Activated T-cell treated with anti-CD3 and anti-CD28 coated beads, Interleukin-2, amount 50 U/mL, for 72 hours (primary cell): ENCODE measurements around the gene RAPH1. TPM values are rescaled to one million over a fixed set of nuclear protein-coding genes. Genes with fewer than 3 reads are reported as not detected.

Experiments
- ATAC-seq, 2 donors: fragments of 150-1000 bp; cut with Tn5 transposase; replicated peaks in 1 of 2; 2 replicates each; pipeline ENCODE4 v1.10.0; 2021; ENCODE audit warnings: moderate library complexity in 2 of 2, mild to moderate bottlenecking in 1 of 2
- DNase-seq, 2 donors: peaks; one replicate each; pipeline ENCODE4 v3.0.0; 2021 to 2022; ENCODE audit warnings: mixed read lengths in 1 of 2
- H3K27ac Mint-ChIP-seq: one replicate; pipeline ENCODE4 v1.8.0; 2022; ENCODE audit warnings: mild to moderate bottlenecking, moderate library complexity, mixed read lengths
- H3K27me3 Mint-ChIP-seq: one replicate; pipeline ENCODE4 v1.8.0; 2022; ENCODE audit warnings: low read depth, mixed read lengths
- H3K36me3 Mint-ChIP-seq, 2 donors: one replicate each; pipeline ENCODE4 v1.8.0; 2022; ENCODE audit warnings: mixed read lengths in 2 of 2, mild to moderate bottlenecking in 1 of 2; ENCODE audit not compliant: insufficient read depth in 2 of 2
- H3K4me1 Mint-ChIP-seq: one replicate; pipeline ENCODE4 v1.8.0; 2022; ENCODE audit warnings: low read depth, mixed read lengths
- H3K4me3 Mint-ChIP-seq, 2 donors: one replicate each; pipeline ENCODE4 v1.8.0; 2022; ENCODE audit warnings: mild to moderate bottlenecking in 2 of 2, mixed read lengths in 2 of 2, moderate library complexity in 2 of 2
- H3K9me3 Mint-ChIP-seq, 2 donors: one replicate each; pipeline ENCODE4 v1.8.0; 2022; ENCODE audit warnings: mixed read lengths in 2 of 2
- total RNA-seq, 2 donors: library from RNA; stranded (reverse); gene quantifications; one replicate each; pipeline ENCODE4 v1.2.3, GENCODE V29; 2022

RAPH1 gene
- total RNA-seq, 2 donors from 2014 or later, result 3.7 to 6.0 TPM

DNA sequence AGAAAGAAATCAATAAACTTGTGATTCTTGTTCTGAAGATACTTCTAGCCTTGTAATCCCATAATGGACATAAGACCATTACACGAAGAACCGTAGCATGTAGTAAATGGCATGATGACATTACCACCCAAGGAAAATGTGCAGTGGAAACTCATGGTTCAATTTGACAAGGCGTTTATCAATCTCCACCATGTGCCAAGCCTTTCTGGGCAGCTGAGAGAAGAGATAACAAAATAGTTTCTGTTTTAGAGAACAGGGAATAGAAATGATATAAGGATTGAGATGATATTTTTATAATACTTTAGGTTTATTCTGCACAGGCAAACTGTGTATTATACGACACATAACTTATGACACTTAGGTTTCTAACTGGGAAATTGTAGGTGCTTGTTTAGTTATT is 187.7 kb downstream of the RAPH1 start:
- ATAC-seq (no peak), DNase-seq (no peak)
- H3K36me3 Mint-ChIP-seq, result peaks cover 0 to 1% of the 10 kb centered on the region in 2 donors
- H3K27me3 Mint-ChIP-seq, result no peaks in the 10 kb centered on the region
- H3K4me1 Mint-ChIP-seq, result peaks cover 5% of the 10 kb centered on the region
- no peak overlapping the region for H3K27ac Mint-ChIP-seq
- no peak overlapping the region for H3K4me3 Mint-ChIP-seq
- no peaks in the 10 kb centered on the region for H3K9me3 Mint-ChIP-seq

DNA sequence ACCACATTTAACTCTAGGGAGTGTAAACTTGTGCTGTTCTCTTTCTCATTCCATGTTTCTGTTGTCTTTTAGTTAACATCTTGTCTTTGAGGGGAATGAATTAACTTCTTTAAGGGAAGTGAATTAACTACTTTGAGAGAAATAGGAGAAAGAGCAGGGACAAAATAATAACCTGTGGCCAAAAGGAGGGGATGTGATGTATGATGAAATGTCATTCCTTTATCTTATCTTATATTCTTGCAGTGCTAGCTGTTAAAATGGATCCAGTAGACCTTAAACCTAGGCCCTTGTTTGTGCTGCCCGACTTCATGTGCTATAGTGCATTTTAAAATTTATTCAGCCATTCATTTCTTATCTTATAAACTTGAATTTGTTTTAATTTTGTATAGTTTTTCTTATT is 188.5 kb downstream of the RAPH1 start:
- no peak for DNase-seq
- H3K9me3 Mint-ChIP-seq, result no peaks in the 10 kb centered on the region
- H3K27me3 Mint-ChIP-seq, result no peaks in the 10 kb centered on the region
- H3K36me3 Mint-ChIP-seq, result peaks cover 0 to 1% of the 10 kb centered on the region in 2 donors
- no peak overlapping the region for H3K27ac Mint-ChIP-seq
- no peak for ATAC-seq
- H3K4me3 Mint-ChIP-seq, result no peak overlapping the region
- H3K4me1 Mint-ChIP-seq, result peaks cover 5% of the 10 kb centered on the region

DNA sequence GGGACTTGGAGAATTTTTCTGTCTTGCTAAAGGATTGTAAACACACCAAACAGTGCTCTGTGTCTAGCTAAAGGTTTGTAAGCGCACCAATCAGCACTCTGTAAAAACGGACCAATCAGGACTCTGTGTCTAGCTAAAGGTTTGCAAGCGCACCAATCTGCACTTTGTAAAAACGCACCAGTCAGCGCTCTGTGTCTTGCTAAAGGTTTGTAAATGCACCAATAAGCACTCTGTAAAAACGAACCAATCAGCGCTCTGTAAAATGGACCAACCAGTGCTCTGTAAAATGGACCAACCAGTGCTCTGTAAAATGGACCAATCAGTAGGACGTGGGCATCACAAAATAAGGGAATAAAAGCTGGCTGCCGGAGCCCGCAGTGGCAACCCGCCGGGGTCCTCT is 190.4 kb downstream of the RAPH1 start:
- no peak overlapping the region for H3K27ac Mint-ChIP-seq
- H3K27me3 Mint-ChIP-seq, result no peaks in the 10 kb centered on the region
- H3K9me3 Mint-ChIP-seq, result no peaks in the 10 kb centered on the region

More for the DNA sequence above, 190.4 kb downstream of the RAPH1 start:
- Mint-ChIP-seq H3K36me3 (peaks cover 0 to 1% of the 10 kb centered on the region in 2 donors), H3K4me3 (no peak overlapping the region), H3K4me1 (peaks cover 5% of the 10 kb centered on the region)
- ATAC-seq (no peak), DNase-seq (no peak)

Other genes starting within 250 kb of the RAPH1 start
- 10 to 100 TPM; 40.1 to 48.9 TPM for gene ABI2, start 206.9 kb downstream of the RAPH1 start, total RNA-seq
- gene CD28, start 171.3 kb upstream of the RAPH1 start, total RNA-seq, result 100 to 1,000 TPM; 177 to 206 TPM